GM21423 (cell line): ENCODE data around the gene ADGRL3.
"Not testable (repeated sequence)": the region's sequence is repeated elsewhere in the genome, so short reads cannot be mapped to it uniquely, and the experiment has no call there.

ENCODE experiments used
- ATAC-seq: cut with Tn5 transposase; IDR thresholded peaks from one replicate; pipeline ENCODE4 v1.9.1; 2021; ENCODE audit warnings: mild to moderate bottlenecking, moderate library complexity; ENCODE audit not compliant: unreplicated experiment

The ADGRL3 gene

GRCh38 chr4:61924131-61924530 lies 724.0 kb downstream of the ADGRL3 start:
- ATAC-seq: no peak

GRCh38 chr4:61933527-61933926 lies 733.4 kb downstream of the ADGRL3 start:
- ATAC-seq: no peak

GRCh38 chr4:61934198-61934597 lies 734.1 kb downstream of the ADGRL3 start:
- ATAC-seq: no peak

DNA sequence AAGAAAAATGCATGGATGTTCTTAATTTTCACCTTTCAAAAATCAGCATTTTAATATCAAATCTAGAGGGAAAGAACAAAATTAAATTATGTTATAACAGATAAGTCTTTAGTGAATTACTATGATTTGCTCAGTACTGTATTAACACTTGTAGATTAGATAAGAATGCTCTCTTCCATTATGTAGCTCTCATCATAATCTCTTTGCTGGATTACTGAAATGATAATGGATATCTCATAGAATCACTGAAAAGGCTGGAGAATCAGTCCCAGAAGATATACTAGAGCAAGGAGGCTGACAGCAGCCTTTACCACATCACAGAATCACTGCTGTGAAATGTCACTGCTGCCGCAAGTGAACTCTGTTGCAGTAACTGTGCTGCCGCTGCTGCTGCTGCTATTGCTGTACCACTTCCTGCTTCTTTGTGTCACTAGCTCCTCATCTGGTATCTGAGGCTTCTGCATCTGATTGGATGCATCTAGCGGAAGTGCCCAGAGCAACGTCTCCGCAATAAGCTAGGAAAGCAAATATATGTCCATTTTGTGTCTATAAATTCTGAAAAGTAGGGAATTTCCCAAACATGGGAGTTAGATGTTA lies 738.2 kb downstream of the ADGRL3 start:
- no peak for ATAC-seq

DNA sequence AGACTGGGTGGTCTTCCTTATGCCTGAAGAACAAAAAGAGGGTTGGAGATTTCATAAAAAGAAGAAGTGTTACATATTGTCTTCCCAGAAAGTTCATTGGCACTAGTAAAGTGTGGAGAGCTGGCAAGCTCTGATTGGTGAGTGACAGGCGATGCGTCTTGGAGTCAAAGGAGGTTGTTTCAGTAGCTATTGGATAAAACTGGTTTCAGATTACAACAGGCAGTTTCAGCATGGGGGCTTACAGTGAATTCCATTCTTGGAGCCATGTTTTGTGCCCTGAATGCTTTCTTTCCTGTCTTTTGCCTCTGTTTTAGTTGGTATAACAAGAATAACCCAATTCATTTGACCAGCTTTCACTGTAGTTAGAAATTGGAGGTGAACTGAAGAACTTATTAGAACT lies 750.5 kb downstream of the ADGRL3 start:
- no peak for ATAC-seq

DNA sequence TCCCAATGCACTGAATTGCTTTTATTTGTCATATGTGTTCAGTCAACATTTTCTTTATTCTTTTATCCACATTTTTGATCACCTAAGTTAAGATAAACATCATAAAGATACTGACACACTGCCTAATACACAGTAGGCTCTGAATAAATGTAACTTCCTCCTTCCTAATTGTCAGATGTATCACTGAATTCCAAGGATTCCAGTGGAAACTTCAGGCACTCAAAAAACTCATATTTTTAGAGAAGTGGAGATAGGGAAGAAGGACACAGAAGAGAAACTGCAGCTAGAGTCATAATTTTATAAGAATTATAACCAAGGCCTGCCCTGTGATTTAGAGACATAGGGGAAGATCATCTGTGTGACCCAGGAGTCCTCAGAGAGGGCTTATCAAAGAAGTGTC lies 753.3 kb downstream of the ADGRL3 start:
- no peak for ATAC-seq

GRCh38 chr4:61958591-61958990 lies 758.5 kb downstream of the ADGRL3 start:
- ATAC-seq: no peak

DNA sequence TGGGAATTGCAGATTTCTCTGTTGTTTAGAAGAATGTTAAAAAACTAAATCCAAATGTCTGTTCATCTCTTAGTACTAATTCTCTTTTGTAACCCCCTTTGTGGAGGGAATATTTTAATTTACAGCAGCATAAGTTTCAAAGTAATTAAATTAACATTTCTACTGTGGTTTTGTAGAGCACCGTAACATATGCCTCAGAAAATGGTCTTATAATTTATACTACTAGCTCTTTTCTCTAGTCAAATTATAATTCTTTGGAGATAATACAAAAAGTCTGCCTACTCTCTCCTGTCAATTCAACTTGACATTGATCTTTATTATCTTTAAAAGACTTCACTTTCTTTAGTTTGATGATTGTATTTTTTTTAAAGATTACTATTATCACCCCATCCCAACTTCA lies 759.0 kb downstream of the ADGRL3 start:
- no peak for ATAC-seq

DNA sequence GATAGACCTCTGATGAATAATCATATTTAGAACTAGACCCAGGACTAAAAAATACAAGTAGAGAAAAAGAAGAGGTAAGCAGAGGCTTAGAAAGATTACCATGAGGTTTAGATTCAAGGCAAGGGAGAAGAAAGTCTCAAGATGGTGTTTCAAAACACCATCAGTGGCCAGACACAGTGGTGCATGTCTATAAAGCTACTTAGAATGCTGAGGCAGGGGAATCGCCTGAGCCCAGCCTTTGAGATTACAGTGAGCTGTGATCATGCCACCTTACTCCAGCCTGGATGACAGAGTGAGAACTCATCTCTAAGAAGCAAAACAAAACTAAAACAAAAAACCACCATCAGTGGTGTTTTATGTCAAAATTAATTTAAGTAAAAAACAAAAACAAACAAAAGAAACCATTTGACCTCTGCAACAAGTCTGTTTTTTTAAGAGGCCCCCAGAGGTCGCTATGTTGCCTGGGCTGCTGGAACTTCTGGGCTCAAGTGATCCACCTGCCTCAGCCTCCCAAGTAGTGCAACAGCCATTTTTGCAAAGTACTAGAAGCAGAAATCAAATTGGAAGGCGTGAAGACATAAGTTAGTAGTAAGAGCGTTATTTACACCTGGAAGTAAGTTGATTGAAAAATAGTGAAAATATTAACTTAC lies 784.3 kb downstream of the ADGRL3 start:
- no peak for ATAC-seq

GRCh38 chr4:61985426-61985825 lies 785.3 kb downstream of the ADGRL3 start:
- no peak for ATAC-seq

DNA sequence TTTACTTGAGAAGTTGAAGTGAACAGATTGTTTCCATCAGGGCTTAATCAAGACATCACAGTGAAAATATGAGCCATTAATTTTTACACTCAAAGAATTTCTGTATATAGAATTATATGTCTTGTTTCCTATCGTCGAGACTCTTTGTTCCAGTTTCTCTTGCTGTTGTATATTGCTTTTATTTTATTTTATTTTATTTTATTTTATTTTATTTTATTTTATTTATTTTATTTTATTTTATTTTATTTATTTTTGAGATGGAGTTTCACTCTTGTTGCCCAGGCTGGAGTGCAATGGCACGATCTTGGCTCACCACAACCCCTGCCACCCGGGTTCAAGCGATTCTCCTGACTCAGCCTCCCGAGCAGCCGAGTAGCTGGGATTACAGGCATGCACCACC lies 786.8 kb downstream of the ADGRL3 start:
- not testable (repeated sequence) for ATAC-seq

GRCh38 chr4:61992351-61992750 lies 792.2 kb downstream of the ADGRL3 start:
- ATAC-seq: no peak

DNA sequence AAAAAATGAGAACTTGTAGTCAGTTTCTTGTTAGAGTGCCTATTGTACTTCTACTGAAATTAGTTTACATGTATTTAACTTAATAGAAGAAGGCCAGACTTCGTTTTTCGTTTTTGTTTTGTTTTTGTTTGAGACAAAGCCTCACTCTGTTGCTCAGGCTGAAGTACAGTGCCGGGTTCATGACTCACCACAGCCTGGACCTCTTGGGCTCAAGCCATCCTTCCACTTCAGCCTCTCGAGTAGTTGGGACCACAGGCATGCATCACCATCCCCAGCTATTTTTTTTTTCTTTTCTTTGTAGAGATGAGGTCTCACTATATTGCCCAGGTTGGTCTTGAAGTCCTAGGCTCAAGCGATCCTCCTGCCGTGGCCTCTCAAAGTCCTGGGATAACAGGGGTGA lies 793.9 kb downstream of the ADGRL3 start:
- no peak for ATAC-seq

DNA sequence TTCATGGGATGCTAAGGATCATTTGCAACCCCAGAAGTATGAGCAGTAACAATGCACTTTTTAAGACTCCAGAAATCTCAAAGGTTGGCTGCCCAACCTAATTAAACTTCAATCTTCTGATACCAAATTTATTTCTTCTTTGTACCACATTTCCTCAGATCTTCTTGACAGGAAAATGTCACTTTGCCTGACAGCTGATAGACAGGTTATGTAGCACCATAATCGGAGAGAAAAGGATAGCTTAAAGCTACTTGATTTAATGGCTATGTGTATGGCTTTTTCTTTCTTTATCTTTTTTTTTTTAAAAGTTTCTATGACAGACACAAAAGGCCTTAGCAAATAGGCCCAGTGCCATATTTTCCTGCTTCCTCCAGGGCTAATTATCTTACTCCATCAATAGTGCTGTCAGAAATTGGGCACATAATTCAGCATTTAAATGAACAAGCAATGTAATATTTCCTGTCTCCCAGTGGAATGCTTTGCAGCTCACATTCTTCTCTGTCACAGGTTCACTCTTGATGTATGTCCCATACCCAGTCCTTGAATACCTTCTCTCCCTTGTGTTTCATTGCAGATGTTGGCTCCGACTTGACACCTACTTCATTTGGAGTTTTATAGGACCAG lies 795.7 kb downstream of the ADGRL3 start:
- no peak for ATAC-seq

DNA sequence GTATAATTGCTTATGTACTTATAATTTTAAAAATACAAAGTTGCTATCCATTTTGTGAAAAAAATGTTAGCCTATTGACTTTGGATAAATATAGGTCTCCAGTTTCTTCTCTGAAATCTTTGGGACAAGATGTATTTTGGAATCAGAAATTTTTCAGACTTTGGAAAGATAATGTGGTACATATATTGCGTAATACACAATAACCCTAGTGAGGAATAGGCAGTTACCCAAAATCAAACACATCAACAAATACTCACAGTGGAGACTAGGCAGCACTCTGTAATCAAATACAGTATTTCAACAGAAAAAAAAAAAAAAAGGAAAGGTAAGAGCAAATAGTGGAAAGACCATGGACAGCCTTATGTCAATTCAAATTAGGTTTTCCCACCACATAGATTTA lies 796.8 kb downstream of the ADGRL3 start:
- no peak for ATAC-seq

DNA sequence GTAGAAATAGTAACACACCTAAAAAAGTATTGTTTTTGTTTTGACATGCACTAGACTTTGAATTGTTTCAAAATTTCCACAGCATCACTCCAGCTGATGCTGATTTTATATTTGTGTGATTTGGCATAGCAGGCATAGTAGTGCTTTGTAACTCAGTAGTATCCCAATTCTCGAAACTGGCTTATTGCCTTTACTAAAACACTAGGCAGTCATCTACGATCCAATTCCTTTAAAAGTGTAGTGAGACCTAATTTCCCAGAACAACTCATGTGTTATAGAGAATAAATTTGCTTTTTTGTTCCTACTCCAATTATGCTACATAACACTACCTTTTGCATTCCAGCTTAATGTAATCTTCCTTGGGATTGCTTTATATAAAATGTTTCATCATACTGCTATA lies 797.7 kb downstream of the ADGRL3 start:
- ATAC-seq: no peak

DNA sequence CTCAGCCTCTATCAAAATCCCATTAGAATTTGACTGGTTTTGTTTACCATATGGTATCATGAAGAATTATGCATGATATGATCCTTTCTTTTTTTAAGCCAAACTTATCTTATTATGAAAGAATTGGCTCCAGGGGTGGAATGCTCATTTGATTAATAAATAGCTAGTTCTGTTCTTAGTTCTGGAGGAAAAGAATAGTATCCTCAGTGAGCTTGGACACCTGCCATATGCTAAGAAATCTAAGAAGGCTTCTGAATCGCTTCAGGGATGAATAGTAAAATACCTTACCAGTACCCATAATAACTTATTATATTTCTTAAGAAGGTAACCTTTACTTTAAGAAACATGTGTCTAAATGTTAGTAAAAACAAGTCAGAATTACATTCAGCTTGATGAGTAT lies 803.6 kb downstream of the ADGRL3 start:
- ATAC-seq: no peak

- ATAC-seq: no peak
These were observed 804.8 kb downstream of the ADGRL3 start for GRCh38 chr4:62004881-62005280.

DNA sequence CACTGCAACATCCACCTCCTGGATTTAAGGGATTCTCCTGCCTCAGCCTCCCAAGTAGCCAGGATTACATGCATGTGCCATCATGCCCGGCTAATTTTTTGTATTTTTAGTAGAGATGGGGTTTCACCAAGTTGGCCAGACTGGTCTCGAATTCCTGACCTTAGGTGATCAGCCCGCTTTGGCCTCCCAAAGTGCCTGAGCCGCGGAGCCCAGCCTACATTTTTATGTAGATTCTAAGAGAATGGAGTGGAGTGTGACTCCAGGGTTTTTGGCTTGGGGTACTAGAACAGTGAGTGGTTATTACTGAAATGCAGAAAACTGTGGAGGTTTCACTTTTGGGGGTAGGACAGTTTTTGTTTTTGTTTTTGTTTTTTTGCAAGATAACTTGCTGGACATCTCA lies 806.0 kb downstream of the ADGRL3 start:
- ATAC-seq: no peak

DNA sequence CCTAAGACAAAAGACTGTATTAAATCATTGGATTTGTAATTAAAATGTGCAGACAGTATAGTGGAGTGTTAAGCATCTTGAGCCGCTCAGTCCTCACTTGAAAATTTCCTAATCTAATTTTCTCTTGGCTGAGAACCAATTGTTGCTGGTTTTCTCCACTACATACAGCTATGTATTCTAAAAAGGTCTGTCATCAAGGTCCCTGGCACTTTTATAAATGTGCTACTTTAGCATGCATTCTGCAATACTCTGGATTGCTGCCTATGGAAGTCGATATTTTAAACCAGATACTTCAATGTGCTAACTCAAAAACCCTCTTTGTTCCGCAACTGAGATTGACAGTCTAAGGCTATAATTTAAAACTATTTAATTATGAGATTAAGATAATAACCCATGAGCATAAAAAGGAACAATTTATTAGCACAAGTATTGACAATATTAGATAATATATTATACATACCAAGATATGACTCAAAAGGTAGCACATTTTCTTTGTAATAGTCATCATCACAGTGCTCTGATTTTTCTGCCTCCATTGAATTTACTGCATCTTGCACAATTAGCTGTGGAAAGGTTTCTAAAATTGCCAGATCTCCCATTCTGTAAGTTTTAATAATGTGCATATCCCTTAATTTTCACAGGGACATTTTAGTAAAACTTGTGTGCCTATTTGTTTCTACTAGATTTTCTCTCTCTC lies 815.1 kb downstream of the ADGRL3 start:
- no peak for ATAC-seq

DNA sequence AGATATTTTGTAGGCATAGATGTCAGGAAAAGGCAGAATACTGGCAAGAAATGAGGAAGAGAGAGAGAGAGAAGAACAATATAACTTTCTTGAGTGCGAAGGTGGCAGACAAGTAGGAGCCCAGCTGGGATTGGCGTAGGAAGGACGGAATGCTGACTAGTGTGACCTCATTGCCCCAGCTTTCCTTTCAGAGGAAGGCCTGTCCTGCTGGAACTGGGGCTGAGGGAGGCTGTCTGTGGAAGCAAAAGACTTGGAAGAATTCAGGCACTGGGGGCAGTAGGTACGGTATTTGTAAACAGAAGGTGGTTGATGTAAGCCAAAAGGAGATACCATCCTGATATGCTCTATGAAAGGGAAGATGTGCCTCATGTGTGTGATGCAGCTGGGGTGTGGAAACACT lies 818.4 kb downstream of the ADGRL3 start:
- ATAC-seq: no peak

DNA sequence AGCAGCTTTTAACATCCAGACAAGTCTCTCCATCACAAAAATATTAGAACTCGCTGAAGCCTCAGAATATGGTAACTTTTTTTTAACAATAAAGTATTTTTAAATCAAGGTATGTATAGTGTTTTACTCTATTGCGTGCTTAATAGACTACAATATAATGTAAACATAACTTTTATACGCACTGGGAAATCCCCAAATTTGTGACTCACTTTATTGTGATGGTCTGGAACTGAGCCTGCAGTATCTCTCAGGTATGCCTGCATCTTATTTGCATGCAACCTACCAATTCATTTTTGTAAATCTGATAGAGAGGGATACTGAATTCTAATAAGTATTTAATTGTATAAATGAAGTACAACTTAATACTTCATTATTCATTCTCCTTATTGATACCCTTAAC lies 823.5 kb downstream of the ADGRL3 start:
- no peak for ATAC-seq
